ENCODE results near the gene NSMCE3.

Gene NSMCE3

DNA sequence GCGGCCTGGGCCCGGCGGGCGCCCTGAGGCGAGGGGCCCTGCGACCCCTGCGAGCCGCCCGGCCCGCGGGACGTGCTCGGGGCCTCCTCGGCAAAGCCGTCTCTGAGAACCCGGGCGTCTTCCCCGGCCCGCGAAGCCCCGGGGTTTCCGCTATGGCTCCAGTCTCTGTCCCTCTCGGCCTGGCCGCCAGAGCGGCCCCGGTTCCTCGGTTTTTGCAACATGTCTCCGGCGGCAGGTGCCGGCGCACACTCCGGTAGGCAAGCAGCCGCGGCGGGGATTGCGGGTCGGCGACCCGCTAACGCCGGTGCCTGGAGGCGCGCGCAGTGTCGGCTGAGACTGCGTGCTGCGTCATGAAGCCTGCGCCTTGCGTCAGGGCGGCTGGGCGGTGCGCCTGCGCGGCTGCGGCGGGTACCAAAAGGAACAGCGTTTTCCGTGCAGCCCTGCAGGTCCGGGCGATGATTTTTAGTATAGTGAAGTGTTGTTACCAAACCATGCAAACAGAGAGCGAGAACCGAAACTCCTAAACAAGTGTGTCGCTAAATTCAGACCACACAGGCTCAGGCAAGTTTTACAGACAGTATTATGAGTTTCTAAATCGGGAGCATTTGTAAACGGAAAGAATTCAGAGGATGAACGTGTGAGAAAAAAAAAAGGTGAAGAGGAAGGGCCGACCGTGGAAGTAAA, at the start of gene NSMCE3:
NSMCE3 (minus strand) TSS at position 338 of the 684 bp plus-strand sequence; CDS start at position 221, 117 bp downstream.
- DNase-seq (ENCODE audit: low spot score) = peak; percentile 52
- no peak for FAIRE-seq

DNA sequence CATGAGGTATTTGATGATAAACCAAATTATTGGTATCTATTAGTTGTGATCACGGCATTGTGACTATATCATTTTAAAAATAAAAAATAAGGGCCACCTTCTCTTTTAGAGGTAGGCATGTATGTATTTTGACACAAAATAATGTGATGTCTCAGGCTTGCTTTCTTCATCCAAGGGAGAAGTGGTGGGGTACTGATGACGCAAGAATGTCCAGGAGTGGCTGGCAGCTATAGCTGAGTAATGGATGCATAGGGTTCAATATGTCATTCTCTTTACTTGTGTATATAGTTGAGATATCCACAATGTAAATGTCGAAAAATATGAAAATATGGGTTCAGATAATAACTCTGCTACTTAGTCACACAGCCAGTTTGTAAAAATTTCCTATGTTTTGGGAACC, 46.8 kb upstream of the NSMCE3 start:
- FAIRE-seq (no peak), DNase-seq (ENCODE audit: low spot score) (no peak)

DNA sequence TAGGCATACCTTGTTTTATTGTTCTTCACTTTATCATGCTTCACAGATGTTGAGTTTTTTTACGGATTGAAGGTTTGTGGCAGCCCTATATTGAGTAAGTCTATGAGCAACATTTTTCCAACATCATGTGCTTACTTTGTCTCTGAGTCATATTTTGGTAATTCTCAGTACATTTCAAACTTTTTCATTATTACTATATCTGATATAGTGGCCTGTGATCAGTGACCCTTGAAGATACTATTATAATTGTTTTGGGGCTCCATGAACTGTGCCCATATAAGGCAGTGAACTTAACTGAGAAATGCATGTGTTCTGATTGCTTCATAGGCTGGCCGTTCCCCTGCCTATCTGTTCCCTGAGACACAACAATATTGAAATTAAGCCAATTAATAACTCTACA, 42.8 kb upstream of the NSMCE3 start:
- peak; percentile 36 for DNase-seq (ENCODE audit: low spot score)
- no peak for FAIRE-seq

DNA sequence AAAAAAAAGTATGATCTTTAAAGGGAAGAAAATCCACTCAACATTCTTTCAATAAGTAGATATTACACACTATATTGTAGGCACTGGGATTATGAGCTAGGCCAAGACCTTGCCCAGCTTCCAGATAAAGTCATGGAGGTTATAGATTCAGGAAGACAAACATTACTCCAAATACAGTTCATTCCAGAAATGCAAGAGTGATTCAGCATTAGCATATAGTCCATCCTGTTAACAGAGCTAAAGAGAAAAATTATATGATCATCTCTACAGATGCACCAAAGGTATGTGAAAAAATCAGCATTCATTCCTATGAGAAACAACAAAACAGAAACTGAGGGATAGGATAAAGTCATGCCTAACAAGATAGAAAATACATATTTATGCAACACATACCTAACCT, 42.1 kb upstream of the NSMCE3 start:
- no peak for DNase-seq (ENCODE audit: low spot score)
- no peak for FAIRE-seq

DNA sequence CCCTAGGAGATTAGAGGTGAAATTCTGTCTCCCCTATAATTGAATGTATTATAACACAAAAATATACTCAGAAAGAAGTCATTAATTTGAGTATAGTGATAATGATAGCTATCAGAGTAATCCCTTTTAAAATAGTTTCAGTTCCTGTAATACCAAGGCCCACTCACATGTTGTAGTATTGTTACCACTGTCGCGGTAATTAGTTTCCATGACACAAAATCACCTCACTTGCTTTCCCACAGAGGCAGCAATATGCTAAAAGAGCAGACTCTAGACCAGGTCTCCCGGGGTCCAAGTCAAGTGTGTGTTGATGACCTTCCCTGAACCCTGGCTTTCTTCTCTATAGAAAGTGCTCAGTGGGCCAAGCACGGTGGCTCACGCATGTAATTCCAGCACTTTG, 39.5 kb upstream of the NSMCE3 start:
- DNase-seq (ENCODE audit: low spot score) (no peak), FAIRE-seq (no peak)

DNA sequence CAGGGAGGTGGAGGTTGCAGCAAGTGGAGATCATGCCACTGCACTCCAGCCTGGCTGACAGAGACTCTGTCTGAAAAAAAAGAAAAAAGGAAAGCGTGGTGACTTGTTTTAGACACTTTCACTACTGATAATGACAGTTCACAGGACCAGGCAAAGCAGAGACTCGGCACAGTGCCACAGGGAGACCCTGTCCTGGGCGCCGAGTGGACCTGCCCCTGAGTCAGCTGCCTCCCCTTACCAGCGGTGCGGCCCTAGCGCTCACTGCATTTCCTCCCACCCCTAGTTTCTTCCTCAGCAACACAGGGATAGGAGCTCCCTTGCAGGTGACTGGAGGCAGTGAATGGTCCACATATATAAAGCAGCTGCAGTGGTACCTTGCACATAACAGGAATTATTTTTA, 38.7 kb upstream of the NSMCE3 start:
- DNase-seq (ENCODE audit: low spot score) = no peak
- FAIRE-seq = no peak

DNA sequence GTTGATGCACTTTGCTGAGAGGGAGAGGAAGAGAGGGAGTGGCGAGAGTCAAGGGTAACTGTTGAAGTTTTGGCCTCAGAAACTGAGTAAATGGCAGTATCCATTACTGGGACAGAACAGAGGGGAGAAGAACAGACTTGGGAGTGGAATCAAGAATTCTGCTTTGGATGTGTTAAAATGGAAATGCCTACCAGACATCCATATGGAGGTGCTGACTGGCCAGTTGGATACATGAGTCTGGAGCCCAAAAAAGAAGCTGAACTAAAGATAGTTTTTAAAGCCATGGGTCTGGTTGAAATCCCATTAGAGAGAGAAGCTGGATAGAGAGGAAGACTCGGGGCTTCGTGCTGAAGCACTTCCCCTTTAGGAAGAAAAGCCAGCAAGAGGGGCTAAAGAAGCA, 35.9 kb upstream of the NSMCE3 start:
- no peak for DNase-seq (ENCODE audit: low spot score)
- FAIRE-seq = no peak

DNA sequence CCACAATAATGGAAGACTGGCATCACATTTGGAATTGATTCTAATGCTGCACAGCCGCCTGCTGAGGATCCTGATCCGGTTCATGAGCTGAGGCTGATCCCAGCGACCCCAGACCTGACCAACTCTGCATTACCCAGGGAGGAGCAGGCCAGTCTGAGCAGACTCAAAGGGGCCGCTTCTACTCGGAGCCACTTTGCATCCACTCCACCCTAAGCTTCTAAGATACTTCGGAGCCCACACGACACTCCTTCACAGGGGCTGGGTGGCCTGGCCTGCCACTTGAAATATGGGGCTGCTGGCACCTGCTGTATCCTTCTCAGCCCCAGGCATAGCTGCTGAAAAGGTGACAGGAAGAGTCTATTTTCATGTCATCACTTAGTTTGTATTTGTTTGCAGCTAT, 33.2 kb upstream of the NSMCE3 start:
- FAIRE-seq = no peak
- DNase-seq (ENCODE audit: low spot score) = no peak

DNA sequence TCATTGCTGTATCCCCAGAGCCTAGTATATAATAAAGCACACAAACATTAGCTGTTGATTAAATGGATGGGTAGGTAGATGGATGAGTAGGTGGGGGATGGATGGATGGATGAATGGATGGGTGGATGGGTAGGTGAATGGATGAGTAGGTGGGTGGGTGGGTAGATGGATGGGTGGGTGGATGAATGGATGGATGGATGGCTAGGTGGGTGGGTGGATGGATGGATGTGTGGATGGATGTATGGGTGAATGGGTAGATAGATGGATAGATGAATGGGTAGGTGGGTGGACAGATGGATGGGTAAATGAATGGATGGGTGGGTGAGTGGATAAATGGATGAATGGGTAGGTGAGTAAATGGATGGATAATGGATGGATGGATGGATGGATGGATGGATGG, 30.2 kb upstream of the NSMCE3 start:
- no peak for FAIRE-seq

DNA sequence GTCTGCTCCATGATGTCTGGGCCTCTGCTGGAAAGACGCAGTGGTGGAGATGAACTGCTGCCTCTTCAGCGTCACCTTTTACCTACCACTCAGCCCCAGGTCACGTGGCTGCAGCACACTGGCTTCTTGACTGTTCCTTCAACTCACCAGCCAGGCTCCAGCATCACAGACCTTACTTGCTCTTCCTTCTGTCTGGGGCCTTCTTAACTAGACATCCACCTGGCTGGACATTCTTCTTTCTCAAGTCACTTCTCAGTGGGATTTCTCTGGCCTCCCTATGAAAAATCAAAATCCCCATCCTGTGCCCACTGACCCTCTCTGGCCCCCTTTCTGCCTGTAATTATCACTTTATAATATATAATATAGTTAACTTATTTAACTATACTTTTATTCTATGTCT, 29.7 kb upstream of the NSMCE3 start:
- DNase-seq (ENCODE audit: low spot score) = no peak
- no peak for FAIRE-seq

More for the DNA sequence above, 30.2 kb upstream of the NSMCE3 start:
- no peak for DNase-seq (ENCODE audit: low spot score)

DNA sequence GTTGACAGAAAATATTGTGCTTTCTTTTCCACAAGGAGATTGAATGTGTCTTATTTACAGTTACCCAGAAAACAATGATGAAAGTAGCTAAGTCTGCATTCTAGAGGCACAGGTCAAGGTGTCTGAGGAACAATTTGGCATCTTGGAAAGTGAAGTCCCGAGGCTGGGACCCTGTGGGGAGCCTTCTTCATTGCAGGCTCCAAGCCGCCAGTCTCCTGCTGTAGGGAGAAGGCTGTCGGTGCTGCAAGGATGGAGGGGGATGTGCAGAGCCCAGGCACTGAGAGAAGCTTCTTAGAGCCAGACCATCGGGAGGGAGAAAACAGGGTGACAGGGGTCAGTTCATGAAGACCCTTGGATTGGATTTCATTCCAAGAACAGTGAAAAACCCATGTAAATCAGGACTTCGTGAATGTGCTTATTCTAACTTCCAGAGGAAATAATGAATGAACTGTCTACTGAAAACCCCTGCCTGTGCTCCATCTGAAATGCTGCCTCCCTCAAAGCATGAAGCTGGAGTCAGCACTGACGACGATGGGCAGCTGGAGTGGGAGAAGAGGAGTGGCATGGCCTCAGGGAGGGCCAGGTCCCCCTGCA, 25.2 kb upstream of the NSMCE3 start:
- DNase-seq (ENCODE audit: low spot score) (no peak), FAIRE-seq (no peak)

DNA sequence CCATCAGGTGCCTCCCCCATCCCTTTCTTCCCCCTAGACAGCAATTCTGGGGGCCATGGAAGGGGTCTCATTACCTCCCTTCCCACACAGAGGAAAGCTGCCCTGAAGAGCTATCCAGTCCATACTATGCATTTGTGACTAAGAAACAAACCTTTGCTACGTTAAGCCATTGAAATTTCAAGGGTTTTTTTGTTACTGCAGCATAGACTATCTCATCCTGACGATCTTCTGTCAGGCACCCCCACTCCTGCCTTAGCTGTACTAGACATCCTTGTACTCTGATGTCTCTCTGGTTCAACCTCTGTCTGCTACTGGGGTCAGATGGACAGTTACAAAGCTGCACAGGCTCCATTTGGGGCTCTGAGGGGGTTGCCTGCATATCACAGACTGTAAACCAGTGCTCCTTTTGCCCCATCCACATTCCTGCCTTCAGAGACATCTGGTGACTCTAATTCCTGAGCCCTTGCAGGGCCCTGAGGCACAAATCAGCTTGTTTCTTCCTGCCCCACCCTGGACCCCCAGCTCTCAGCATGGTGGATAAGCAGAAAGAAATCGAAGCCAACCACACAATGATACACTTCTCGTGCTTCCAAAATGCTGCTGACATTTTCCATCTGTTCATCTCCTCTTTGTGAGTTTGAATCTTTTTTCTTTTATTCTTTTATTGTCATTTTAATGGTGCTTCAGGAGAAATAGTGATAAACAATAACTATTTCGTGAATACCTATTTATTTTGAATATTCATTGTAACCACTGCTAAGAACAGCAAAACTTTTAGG, 21.6 kb upstream of the NSMCE3 start:
- DNase-seq (ENCODE audit: low spot score) (no peak), FAIRE-seq (no peak)

DNA sequence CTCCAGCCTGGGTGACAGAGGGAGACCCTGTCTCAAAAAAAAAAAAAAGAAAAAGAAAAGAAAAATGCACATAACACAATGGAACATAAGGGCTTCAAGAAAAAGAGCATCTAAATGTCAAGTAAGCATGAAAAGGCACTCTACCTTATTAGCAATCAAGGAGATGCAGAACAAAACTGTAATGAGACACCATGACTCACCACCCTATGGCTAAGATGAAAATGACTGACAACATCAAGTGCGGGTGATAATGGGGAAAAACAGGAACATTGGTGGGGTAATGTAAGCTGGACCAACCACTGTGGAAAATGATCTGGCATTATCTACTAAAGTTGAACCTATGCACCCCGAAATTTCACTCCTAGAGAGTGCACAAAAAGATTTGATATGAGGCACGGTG, 19.6 kb upstream of the NSMCE3 start:
- DNase-seq (ENCODE audit: low spot score) (no peak), FAIRE-seq (no peak)

DNA sequence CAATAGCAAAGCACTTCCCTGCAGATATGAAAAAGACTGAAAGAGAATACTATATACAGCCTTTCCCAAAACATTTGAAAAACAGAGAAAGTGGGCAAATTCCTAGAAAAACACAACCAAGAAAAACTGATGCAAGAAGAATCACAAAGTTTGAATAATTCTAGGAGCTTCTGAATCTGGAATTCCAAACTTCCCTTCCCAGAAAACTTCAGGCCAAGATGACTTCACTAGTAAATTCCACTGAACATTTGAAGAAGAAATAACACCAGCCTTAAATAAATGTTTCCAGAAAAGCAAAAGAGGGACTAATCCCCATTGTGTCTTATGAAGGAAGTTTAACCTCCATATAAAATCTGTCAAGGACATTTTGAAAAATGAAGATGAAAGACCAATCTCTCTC, 15.8 kb upstream of the NSMCE3 start:
- FAIRE-seq (no peak), DNase-seq (ENCODE audit: low spot score) (no peak)

DNA sequence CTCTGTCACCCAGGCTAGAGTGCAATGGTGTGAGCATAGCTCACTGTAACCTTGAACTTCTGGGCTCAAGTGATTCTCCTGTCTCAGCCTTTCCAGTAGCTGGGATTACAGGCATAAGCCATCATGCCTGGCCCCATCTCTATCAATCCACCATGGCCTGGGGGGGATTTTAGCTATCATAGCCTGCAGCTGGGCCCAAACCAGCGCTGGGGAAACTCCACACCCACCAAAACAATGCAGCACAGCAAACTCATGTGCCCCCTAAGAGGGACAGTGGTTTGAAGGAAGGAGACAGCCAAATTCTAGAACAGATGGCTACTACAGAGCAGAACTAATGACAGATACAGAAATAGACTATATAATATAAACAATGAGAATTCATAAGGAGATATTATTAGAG, 13.8 kb upstream of the NSMCE3 start:
- DNase-seq (ENCODE audit: low spot score) (no peak), FAIRE-seq (no peak)

DNA sequence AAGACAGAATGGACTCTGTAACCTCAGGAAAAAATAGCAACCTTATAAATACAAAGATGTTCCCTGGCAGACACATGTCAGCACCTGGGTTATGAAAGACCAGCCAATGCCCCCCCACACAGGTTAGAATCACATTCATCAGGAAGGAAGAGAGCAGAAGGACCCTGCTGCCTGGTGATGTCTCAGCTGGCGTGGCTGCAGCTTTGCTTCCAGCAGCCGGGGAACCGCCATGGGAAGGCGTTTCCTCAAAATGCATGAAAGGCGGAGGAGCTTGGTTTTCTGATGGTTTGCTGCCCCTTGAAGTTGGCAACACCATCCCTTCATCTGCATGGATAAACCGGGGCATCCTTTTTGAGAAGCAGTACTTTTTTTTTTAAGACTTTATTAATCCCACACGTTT, 10.9 kb upstream of the NSMCE3 start:
- FAIRE-seq (no peak), DNase-seq (ENCODE audit: low spot score) (no peak)

DNA sequence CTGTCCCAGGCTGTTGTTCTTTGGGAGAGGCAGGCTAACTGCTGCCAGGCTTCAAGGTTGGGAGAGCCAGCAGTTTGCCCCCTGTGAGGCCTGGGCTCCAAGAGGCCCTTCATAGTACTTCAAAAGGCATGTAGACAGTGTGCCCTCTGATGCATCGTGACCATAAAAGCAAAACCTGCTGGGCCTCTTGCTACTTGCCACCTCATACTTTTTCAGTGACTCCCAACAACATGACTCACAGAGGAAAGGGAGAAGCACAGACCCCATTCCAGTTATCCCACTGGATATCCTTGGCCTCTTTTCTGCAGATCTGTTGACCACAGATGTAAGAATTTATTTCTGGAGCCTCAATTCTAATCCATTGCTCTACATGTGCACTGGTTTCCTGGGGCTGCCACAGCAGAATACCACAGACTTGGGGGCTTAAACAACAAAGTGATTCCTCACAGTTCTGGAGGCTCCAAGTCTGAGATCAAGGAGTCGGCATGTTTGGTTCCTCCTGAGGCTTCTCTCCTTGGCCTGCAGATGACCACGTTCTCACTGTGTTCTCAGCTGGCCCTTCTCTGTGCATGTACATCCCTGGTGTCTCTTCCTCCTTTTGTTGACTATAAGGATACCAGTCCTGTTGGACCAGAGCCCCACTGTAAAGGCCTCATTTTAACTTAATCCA, 8.9 kb upstream of the NSMCE3 start:
- no peak for FAIRE-seq
- peak; percentile 72 for DNase-seq (ENCODE audit: low spot score)

DNA sequence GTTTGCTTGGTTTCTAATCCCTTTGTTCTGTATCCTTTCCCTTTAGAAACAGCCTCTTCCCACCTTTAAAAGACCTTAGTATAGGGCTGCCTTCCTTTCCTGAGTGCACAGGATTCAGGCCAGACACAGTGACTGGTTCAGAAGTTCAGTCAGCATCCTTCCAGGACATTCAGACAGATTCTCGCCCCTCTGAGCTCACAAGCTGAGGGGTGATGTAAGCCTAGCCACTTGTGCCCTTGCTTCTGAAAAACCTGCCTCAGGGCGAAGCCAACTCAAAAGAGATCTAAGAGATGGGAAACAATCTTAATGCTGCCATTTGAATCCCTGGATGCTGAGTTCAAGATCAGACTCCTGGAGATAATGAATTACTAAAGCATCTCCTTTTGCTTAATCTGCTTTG, 6.7 kb upstream of the NSMCE3 start:
- FAIRE-seq = no peak
- DNase-seq (ENCODE audit: low spot score) = no peak

DNA sequence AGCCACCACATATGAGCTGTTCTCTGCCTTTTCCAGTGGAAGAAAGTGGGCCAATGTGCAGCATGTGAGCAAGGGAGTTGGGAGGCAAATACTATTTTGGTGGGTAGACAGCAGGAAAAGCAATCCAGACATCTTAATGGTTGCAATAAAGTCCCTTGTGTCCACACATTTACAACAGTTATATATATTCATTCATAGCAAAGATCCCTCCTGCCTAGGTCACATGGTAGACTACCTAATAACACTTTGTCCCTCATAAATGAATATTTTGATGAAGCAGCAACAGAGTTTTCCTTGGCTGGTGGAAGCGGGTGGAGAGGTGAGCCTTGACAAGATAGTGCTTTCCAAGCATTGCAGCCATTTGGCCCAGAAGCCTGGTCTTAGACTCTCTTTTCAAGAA, 6.2 kb upstream of the NSMCE3 start:
- DNase-seq (ENCODE audit: low spot score) (no peak), FAIRE-seq (no peak)

DNA sequence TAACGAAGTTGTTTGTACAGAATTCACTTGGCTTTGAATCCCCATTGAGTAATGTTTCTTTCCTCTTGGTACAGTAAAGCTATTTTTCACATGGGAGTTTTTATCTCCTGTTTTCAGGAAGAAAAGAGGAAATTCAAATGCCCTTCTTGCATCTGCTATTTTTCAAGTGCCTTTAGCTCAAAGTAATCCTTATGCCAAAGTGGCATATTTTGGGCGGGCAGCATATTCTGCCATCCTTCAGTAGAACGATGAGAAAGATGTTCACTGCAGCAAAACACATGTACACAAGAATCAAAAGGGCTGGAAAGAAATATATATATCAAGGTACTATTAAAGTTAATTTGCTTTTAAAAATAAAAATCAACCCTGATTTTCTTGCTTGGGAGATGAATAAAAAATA, 5.3 kb upstream of the NSMCE3 start:
- DNase-seq (ENCODE audit: low spot score) (no peak), FAIRE-seq (no peak)

DNA sequence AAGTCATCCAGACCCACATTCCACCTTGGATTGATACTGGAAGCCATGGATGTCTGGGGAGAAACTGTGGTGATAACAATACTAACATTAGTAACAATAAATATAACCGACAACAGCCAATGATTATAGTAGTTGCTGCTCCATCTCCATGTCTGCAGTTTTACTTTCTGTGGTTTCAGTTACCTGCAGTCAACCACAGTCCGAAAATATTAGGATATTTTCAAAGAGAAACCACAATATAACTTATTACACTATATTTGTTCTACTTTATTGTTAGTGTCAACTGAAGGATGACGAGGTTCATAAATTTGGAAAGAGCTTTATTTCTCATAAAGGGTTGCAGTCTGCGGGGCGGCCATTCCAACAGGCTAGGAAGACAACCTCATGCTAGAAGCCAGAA, 2.6 kb upstream of the NSMCE3 start:
- DNase-seq (ENCODE audit: low spot score) = no peak
- FAIRE-seq = no peak

DNA sequence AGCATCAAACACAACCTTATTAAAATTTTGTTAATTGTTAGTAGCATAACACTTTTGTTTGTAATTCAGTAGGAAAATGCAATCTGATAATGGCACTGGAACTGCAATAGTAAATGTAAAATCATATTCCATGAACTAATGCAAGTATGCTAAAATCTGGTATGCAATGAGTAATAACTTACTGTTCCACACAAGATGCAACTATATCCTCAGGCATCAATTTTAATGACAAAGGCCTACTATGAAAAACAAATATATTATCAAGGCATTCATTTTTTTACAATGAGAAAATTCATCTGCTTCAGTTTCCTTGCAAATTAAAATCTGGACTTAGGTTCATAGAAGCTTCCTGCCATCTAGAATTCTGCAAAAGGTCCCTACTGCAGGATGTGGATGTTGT, 1.4 kb upstream of the NSMCE3 start:
- no peak for FAIRE-seq

More for the DNA sequence above, 1.4 kb upstream of the NSMCE3 start:
- DNase-seq (ENCODE audit: low spot score) = no peak
